ENCODE data around the gene S1PR2. TPM values are rescaled to one million over a fixed set of nuclear protein-coding genes. Genes with fewer than 3 reads are reported as not detected.
"Not testable (repeated sequence)": the region's sequence is repeated elsewhere in the genome, so short reads cannot be mapped to it uniquely, and the experiment has no call there.

Gene S1PR2
- total and polyA plus RNA-seq, 9 of the 15 experiments (the other 6 are each of a cell fraction or from before 2014, with no cell fraction given): 1.5 to 3.9 (median 2.0) TPM

GRCh38 chr19:10237702-10238101 is 6.6 kb upstream of the S1PR2 start:
- TF ChIP-seq ZNF778 (CRISPR knock-in tag; IDR thresholded peaks at IDR 0.05) (no peak), POLR3G (IDR thresholded peaks at IDR 0.05; ENCODE audit: extremely low read depth, insufficient read length, insufficient replicate concordance) (no peak), JUND (IDR thresholded peaks at IDR 0.05; ENCODE audit: borderline replicate concordance, low read depth, low read length) (no peak), JUND (tag; IDR thresholded peaks at IDR 0.05; ENCODE audit: borderline replicate concordance, low read depth, low read length) (no peak), RFX7 (CRISPR knock-in tag; IDR thresholded peaks at IDR 0.05) (no peak)
- Histone ChIP-seq H3K4me2 (ENCODE audit: insufficient read depth, low read length) (no peak overlapping the region), H3K9me3 (replicated peaks; ENCODE audit: control insufficient read depth, insufficient read depth, low read depth, low read length) (no peaks in the 10 kb centered on the region), H3K36me3 (ENCODE audit: control insufficient read depth, insufficient read depth, low read length) (no peaks in the 10 kb centered on the region), H3K27ac (ENCODE audit: extremely low read depth, low read depth, low read length) (no peak overlapping the region), H3K4me3 (no peak overlapping the region), H3K79me2 (ENCODE audit: control insufficient read depth, insufficient read depth, low read length) (no peaks in the 10 kb centered on the region), H4K20me1 (replicated peaks; ENCODE audit: control insufficient read depth, insufficient read depth, low read length) (no peaks in the 10 kb centered on the region), H3K9ac (ENCODE audit: insufficient read depth in 1 of 2, low read depth in 2 of 2, low read length in 2 of 2) (peak overlapping the region in 1 of 2 experiments; percentile 72; a peak in 1 of 4 replicates), H2AFZ (ENCODE audit: low read depth, low read length) (no peak overlapping the region), H3K9me1 (ENCODE audit: control insufficient read depth, insufficient read depth, low read length) (no peaks in the 10 kb centered on the region), H3K27me3 (ENCODE audit: control insufficient read depth in 2 of 2, insufficient read depth in 2 of 2, low read length in 2 of 2) (no peaks in the 10 kb centered on the region), H3K4me1 (replicated peaks in 1 of 2; ENCODE audit: control insufficient read depth in 2 of 2, insufficient read depth in 2 of 2, low read length in 2 of 2) (peaks cover 13 to 21% of the 10 kb centered on the region in 2 experiments)
- 80% methylated on average over 4 of the region's 6 CpGs for WGBS (ENCODE audit: insufficient coverage, low coverage, missing lambda C conversion rate)
- ATAC-seq (no peak), FAIRE-seq (no peak), DNase-seq (ENCODE audit: extremely low read depth in 1 of 4, low spot score in 3 of 4) (no peak)
- intact Hi-C loops (cut with micrococcal nuclease) (no loop called here), in situ Hi-C loops (cut with MboI) (no loop called here)
- ChIA-PET POLR2A (no interaction called here), CTCF (ENCODE audit: low intra/inter-chr PET ratio) (no interaction called here)
- no TSS peak for BruUV-seq (replicated peaks)

GRCh38 chr19:10235409-10235808 is 4.3 kb upstream of the S1PR2 start:
- CTCF ChIA-PET (ENCODE audit: low intra/inter-chr PET ratio): not testable (repeated sequence)

More at GRCh38 chr19:10235409-10235808, 4.3 kb upstream of the S1PR2 start:
- H3K27me3 ChIP-seq (ENCODE audit: control insufficient read depth in 2 of 2, insufficient read depth in 2 of 2, low read length in 2 of 2); intact Hi-C loops (cut with micrococcal nuclease); H3K36me3 ChIP-seq (ENCODE audit: control insufficient read depth, insufficient read depth, low read length); H4K20me1 ChIP-seq (replicated peaks; ENCODE audit: control insufficient read depth, insufficient read depth, low read length); H3K4me3 ChIP-seq; H2AFZ ChIP-seq (ENCODE audit: low read depth, low read length); DNase-seq (ENCODE audit: extremely low read depth in 1 of 4, low spot score in 3 of 4); ATAC-seq; H3K79me2 ChIP-seq (ENCODE audit: control insufficient read depth, insufficient read depth, low read length); H3K4me2 ChIP-seq (ENCODE audit: insufficient read depth, low read length); in situ Hi-C loops (cut with MboI); H3K27ac ChIP-seq (ENCODE audit: extremely low read depth, low read depth, low read length); H3K9me3 ChIP-seq (replicated peaks; ENCODE audit: control insufficient read depth, insufficient read depth, low read depth, low read length); H3K9me1 ChIP-seq (ENCODE audit: control insufficient read depth, insufficient read depth, low read length); BruUV-seq (replicated peaks); FAIRE-seq: not testable (repeated sequence)
- WGBS (ENCODE audit: insufficient coverage, low coverage, missing lambda C conversion rate): 80% methylated on average over 7 of the region's 7 CpGs
- H3K4me1 ChIP-seq (replicated peaks in 1 of 2; ENCODE audit: control insufficient read depth in 2 of 2, insufficient read depth in 2 of 2, low read length in 2 of 2): peaks cover 18 to 31% of the 10 kb centered on the region in 2 experiments
- POLR2A ChIA-PET: interaction anchor here (0.8 to 1.5 kb wide), 2 partner anchors 25 to 41 kb away, joined by 4 to 6 read pairs; partner anchors contain the start of gene DNMT1
- peak overlapping the region in 1 of 2 experiments; percentile 86; a peak in 1 of 4 replicates for H3K9ac ChIP-seq (ENCODE audit: insufficient read depth in 1 of 2, low read depth in 2 of 2, low read length in 2 of 2)

Measured in K562 (cell line).